Heart left ventricle (tissue), 16 donors: Measurements from ENCODE around the gene HELZ. TPM values are rescaled to one million over a fixed set of nuclear protein-coding genes. Genes with fewer than 3 reads are reported as not detected.

Source experiments
- ATAC-seq, 4 donors: fragments of 200-7000 bp; cut with Tn5 transposase; one replicate each; pipeline ENCODE4 v1.9.1; 2020 to 2022; ENCODE audit warnings: moderate library complexity in 4 of 4, mild to moderate bottlenecking in 3 of 4, moderate number of reproducible peaks in 1 of 4
- DNase-seq, 5 donors: peaks; one replicate each; pipeline ENCODE4 v3.0.0-alpha.2; 2020
- H3K27ac ChIP-seq, 12 donors: fragments of 200-600 bp; sonication (generic) in 4 of 12; one replicate each; pipeline versions ENCODE4 v1.5.0 to v1.8.0; 2016 to 2022; ENCODE audit warnings: mild to moderate bottlenecking in 2 of 12
- H3K27me3 ChIP-seq, 9 donors: fragments of 200-600 bp; sonication (generic) in 2 of 9; one replicate each; pipeline versions ENCODE4 v1.5.1 to v1.8.0; 2016 to 2022; ENCODE audit warnings: mild to moderate bottlenecking in 3 of 9
- H3K36me3 ChIP-seq, 9 donors: fragments of 200-600 bp; sonication (generic) in 2 of 9; one replicate each; pipeline versions ENCODE4 v1.5.0 to v1.8.0; 2018 to 2022; ENCODE audit warnings: mild to moderate bottlenecking in 2 of 9
- H3K4me1 ChIP-seq, 12 donors: fragments of 200-600 bp; sonication (generic) in 4 of 12; one replicate each; pipeline versions ENCODE4 v1.5.0 to v1.8.0; 2016 to 2022; ENCODE audit warnings: mild to moderate bottlenecking in 3 of 12
- H3K4me3 ChIP-seq, 12 donors: fragments of 200-600 bp; sonication (generic) in 4 of 12; one replicate each; pipeline versions ENCODE4 v1.5.0 to v1.8.0; 2017 to 2022; ENCODE audit warnings: mild to moderate bottlenecking in 9 of 12, moderate library complexity in 4 of 12
- H3K9me3 ChIP-seq, 12 donors: fragments of 200-600 bp; sonication (generic) in 4 of 12; one replicate each; pipeline versions ENCODE4 v1.5.0 to v1.8.0; 2016 to 2022; ENCODE audit warnings: mild to moderate bottlenecking in 1 of 12
- POLR2A ChIP-seq, 2 donors: fragments of 450-650 bp; IDR thresholded peaks; one replicate each; pipeline ENCODE4 v1.6.1; 2017; ENCODE audit warnings: antibody characterized with exemption in 2 of 2, mild to moderate bottlenecking in 2 of 2, moderate library complexity in 2 of 2
- WGBS, 4 donors: extraction: QIAGEN DNeasy Blood & Tissue Kit in 2 of 4; methylation state at CpG; one replicate each; pipeline versions ENCODE4 v1.1.5 to v1.1.7; 2013 to 2018; 5-methylcytosine and 5-hydroxymethylcytosine counted together
- intact Hi-C, 10 donors: fragments of 100-400 bp; cut with DNase I; formaldehyde crosslinking; loops; one replicate each; pipeline versions ENCODE4 v1.11.1 to v1.14.2; 2022
- polyA plus RNA-seq, 2 donors: library from polyadenylated mRNA; stranded (reverse); fragments of 200-250 nt; gene quantifications; one replicate each; pipeline ENCODE4 v1.2.3, GENCODE V29; 2013
- total RNA-seq, 9 donors: library from RNA; depleted of rRNA in 2 of 9; stranded (reverse); fragments of >200 nt in 2 of 9; fragmentation: NEBNext Ultra II Directional in 3 of 9; extraction: Animal tissue kit (Norgen Biotek cat#: 25700) in 3 of 9; gene quantifications; one replicate each; pipeline versions ENCODE4 v1.1.0 to v1.2.4, GENCODE V29; 2016 to 2023
- TF ChIP-seq, protein P1 (sequence below), 12 donors: fragments of 200-600 bp; sonication (generic) in 4 of 12; IDR thresholded peaks; one replicate each; pipeline versions ENCODE4 v1.5.0 to v1.8.0; 2018 to 2022; ENCODE audit warnings: antibody characterized with exemption in 12 of 12, mild to moderate bottlenecking in 5 of 12
- donor health status: ischemic (EF 13 %, LVEDD 7.1; RV severe dilation, severe dysfunction).
- donor health status: healthy with polysubstance abuse.
- donor health status: DM: no; HTN: yes; CAD: no.
- donor health status: DM: no; HTN: no; CAD: no.
- donor health status: ischemic (EF 25% LVEDD 6.9; RV normal size, moderate dysfunction).
- donor health status: ischemic (EF 25% LVEDD 5.7; RV mildly dilated, moderate dysfunction).
- donor health status: healthy.
- donor health status: DM: yes; HTN: yes; CAD: no.
- donor health status: ischemic (EF 35%, LVEDD 5.7; RV mildly dilated, moderate dysfunction).
- donor health status: nonischemic (EF 11% LVEDD 7.7; RV severe dilation, severe dysfunction).
- donor health status: DM: yes; HTN: yes; CAD: no.
- donor health status: PGD.
- donor health status: ischemic (EF 29% LVEDD 5.4; RV normal size, mild dysfunction).
- donor health status: nonischemic (EF 23%, LVEDD 6.1; RV moderate dilation, normal function).

The HELZ gene
- total and polyA plus RNA-seq, 11 donors, result 5.1 to 48.4 (median 30.3) TPM

DNA sequence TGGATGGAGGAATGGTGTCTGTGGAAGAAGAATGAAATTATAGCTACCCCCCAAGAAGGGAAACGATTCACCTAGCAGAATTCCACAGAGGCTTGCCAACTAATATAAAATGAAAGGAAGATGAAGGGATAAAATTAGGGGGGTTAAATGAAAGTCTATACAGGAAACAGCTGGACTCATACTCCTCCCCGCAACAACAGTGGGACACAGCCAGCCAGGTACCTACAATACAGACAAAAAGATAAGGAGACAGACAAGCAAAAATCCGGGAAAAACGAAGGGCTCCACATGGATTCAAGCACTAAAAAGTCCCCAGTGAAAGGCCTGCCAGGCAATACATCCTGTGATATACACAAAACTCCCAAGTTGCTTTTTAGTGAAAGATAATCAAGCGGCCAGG is 152.7 kb downstream of the HELZ start:
- peaks cover 0 to 7% (median 0%) of the 10 kb centered on the region in 12 donors for H3K9me3 ChIP-seq
- no peak overlapping the region for H3K27ac ChIP-seq
- no peak overlapping the region for H3K4me3 ChIP-seq
- ATAC-seq, result no peak
- no peaks in the 10 kb centered on the region for H3K27me3 ChIP-seq
- peaks cover 0 to 14% (median 4%) of the 10 kb centered on the region in 9 donors for H3K36me3 ChIP-seq
- WGBS, 4 donors, result 74 to 84% (median 81%) methylated on average over 5 of the region's 5 CpGs
- TF ChIP-seq, protein P1, sequence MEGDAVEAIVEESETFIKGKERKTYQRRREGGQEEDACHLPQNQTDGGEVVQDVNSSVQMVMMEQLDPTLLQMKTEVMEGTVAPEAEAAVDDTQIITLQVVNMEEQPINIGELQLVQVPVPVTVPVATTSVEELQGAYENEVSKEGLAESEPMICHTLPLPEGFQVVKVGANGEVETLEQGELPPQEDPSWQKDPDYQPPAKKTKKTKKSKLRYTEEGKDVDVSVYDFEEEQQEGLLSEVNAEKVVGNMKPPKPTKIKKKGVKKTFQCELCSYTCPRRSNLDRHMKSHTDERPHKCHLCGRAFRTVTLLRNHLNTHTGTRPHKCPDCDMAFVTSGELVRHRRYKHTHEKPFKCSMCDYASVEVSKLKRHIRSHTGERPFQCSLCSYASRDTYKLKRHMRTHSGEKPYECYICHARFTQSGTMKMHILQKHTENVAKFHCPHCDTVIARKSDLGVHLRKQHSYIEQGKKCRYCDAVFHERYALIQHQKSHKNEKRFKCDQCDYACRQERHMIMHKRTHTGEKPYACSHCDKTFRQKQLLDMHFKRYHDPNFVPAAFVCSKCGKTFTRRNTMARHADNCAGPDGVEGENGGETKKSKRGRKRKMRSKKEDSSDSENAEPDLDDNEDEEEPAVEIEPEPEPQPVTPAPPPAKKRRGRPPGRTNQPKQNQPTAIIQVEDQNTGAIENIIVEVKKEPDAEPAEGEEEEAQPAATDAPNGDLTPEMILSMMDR (IDR thresholded peaks at IDR 0.05), result no peak
- no peak for TF ChIP-seq POLR2A (IDR thresholded peaks at IDR 0.05)
- intact Hi-C loops, result no loop called here
- DNase-seq, result no peak
- H3K4me1 ChIP-seq, result peaks cover 0 to 12% (median under 1%) of the 10 kb centered on the region in 12 donors

DNA sequence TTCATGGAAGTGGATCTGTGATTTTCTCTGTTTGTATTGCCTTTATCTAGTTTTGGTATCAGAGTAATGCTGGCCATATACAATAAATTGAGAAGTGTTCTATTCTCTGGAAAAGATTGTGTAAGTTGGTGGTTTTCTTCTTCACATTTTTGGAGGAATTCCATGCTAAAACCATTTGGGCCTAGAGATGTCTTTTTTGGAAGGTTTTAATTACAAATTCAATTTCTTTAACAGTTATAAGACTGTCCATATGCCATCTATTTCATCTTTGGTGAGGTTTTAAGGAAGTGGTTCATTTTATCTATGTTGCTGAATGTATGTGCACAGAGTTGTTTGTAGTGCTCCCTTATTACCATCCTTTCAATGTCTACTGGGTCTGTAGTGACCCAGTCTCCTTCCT is 154.7 kb downstream of the HELZ start:
- no peak overlapping the region for H3K27ac ChIP-seq
- peaks cover 0 to 7% (median 0%) of the 10 kb centered on the region in 12 donors for H3K9me3 ChIP-seq
- DNase-seq (no peak), ATAC-seq (no peak)
- no peak overlapping the region for H3K4me3 ChIP-seq
- intact Hi-C loops, result no loop called here
- peaks cover 0 to 12% (median 0%) of the 10 kb centered on the region in 12 donors for H3K4me1 ChIP-seq
- H3K27me3 ChIP-seq, result no peaks in the 10 kb centered on the region
- H3K36me3 ChIP-seq, result peaks cover 0 to 33% (median 19%) of the 10 kb centered on the region in 9 donors
- TF ChIP-seq, protein P1 (IDR thresholded peaks at IDR 0.05), result no peak

DNA sequence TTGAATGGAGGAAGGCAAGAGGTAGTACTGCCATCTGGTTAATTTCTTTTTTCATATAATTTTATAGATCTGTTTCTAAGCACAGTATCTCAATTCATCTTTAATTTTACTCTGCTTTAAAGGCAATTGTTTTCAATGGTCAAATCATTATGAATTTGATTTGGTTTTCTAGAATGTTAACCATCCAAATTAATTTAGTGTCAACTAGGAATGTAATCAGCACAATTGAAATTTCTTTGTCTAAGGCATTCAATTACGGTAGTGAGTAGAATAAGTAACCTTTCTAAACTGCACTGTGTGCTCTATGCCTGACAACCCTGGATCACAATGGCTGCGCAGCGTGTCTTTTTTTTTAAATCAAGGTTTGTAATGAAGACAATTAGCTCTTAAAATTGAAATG is 156.4 kb downstream of the HELZ start:
- H3K4me1 ChIP-seq, result peaks cover 0 to 13% (median 0%) of the 10 kb centered on the region in 12 donors
- no peak for ATAC-seq
- DNase-seq, result no peak
- no peak for TF ChIP-seq POLR2A (IDR thresholded peaks at IDR 0.05)
- TF ChIP-seq, protein P1 (IDR thresholded peaks at IDR 0.05), result no peak
- peaks cover 0 to 32% (median 17%) of the 10 kb centered on the region in 9 donors for H3K36me3 ChIP-seq
- H3K27ac ChIP-seq, result no peak overlapping the region
- intact Hi-C loops, result no loop called here
- H3K9me3 ChIP-seq, result peaks cover 0 to 7% (median 0%) of the 10 kb centered on the region in 12 donors
- H3K27me3 ChIP-seq, result no peaks in the 10 kb centered on the region
- no peak overlapping the region for H3K4me3 ChIP-seq
- WGBS, 4 donors, result 97 to 100% (median 99%) methylated on average over 3 of the region's 3 CpGs

DNA sequence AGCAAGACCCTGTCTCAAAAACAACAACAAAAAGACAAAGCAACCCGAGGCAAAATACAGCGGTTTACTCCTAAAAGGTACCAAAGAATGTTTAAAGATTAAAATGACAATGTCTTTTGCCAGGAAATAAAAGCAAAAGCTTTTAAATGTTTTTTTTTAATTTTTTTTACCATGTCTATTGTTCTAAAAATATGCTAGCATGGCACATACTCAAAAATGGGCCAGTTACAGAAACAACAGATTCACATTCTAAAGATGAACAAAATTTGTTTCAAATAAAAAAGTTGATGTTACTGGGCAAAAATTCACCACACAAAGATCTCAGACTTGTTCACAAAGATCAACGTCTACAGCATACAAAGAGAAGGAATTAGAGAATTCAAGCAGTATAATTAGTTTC is 159.6 kb downstream of the HELZ start:
- peaks cover 0 to 32% (median 22%) of the 10 kb centered on the region in 9 donors for H3K36me3 ChIP-seq
- no peak overlapping the region for H3K27ac ChIP-seq
- 69 to 80% (median 72%) methylated on average over 3 of the region's 3 CpGs for WGBS, 4 donors
- no peak for ATAC-seq
- no peaks in the 10 kb centered on the region for H3K27me3 ChIP-seq
- peaks cover 0 to 17% (median 0%) of the 10 kb centered on the region in 12 donors for H3K4me1 ChIP-seq
- DNase-seq, result no peak
- H3K9me3 ChIP-seq, result peaks cover 0 to 7% (median 0%) of the 10 kb centered on the region in 12 donors
- intact Hi-C loops, result no loop called here
- TF ChIP-seq POLR2A (IDR thresholded peaks at IDR 0.05), result no peak
- TF ChIP-seq, protein P1 (IDR thresholded peaks at IDR 0.05), result no peak
- H3K4me3 ChIP-seq, result no peak overlapping the region
